ENCODE measurements around the gene RORC. TPM values are rescaled to one million over a fixed set of nuclear protein-coding genes. Genes with fewer than 3 reads are reported as not detected.
A peak's percentile ranks its signal among the peaks of the same experiment; 100 is the strongest.

Gene RORC
- total RNA-seq, 1 experiment from 2014 or later, result 1.3 TPM

DNA sequence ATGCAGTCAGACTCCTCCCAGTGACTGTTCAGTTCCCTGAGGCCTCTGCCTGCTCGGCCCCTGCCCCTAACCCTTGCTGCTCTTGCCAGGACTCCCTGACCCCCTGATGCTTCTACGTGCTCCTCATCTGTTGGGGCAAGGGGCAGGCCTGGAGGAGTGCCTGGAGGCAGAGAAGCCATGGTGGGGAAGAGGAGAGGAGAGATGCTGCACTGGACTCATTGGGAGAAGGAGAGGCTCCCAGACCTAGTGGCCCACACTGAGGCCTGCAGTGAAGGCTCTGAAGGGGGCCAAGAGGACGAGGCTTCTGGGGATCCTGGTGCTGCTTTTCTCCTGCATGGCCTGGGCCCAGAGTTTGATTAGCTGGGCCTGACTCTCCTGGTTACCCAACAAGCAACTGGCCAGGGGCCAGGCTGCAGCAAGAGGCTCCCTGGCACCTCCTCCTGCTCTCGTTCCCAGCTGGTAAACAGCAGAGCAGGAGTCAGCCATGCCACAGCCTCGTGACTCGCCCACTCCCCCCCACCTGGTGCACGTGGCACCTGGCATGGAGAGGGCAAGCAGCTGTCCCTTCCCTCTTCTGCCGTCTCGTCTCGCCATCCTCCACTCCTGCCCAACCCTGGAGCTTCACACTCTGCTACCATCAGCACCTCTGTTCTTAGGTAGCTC lies 847 bp upstream of the RORC start:
- no peaks in the 10 kb centered on the region for H3K79me2 ChIP-seq (ENCODE audit: insufficient read depth, low read length)
- BruUV-seq (replicated peaks), result no TSS peak
- H3K4me2 ChIP-seq (ENCODE audit: low read length), result no peak overlapping the region
- no peak overlapping the region for H3K4me3 ChIP-seq (replicated peaks in 1 of 2; ENCODE audit: low read depth in 1 of 2, low read length in 2 of 2)
- H2AFZ ChIP-seq (ENCODE audit: low read depth, low read length, poor library complexity, severe bottlenecking), result no peak overlapping the region
- DNase-seq (ENCODE audit: low read depth, low spot score) (no peak), ATAC-seq (no peak)
- POLR2A ChIA-PET, result no interaction called here
- CTCF ChIA-PET, result no interaction called here
- TF ChIP-seq FOSL1 (IDR thresholded peaks at IDR 0.05; ENCODE audit: low read depth) (no peak), SP1 (IDR thresholded peaks at IDR 0.05; ENCODE audit: low read depth) (peak; percentile 29; the same call in 1 of the 2 replicates)
- TF ChIP-seq, protein P1, sequence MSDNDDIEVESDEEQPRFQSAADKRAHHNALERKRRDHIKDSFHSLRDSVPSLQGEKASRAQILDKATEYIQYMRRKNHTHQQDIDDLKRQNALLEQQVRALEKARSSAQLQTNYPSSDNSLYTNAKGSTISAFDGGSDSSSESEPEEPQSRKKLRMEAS (IDR thresholded peaks at IDR 0.05), result peak; percentile 93
- no peaks in the 10 kb centered on the region for H3K9me2 ChIP-seq (ENCODE audit: insufficient read depth)
- intact Hi-C loops (cut with micrococcal nuclease), result no loop called here
- H3K36me3 ChIP-seq (ENCODE audit: control insufficient read depth in 1 of 2, insufficient read depth in 2 of 2, low read length in 2 of 2), result no peaks in the 10 kb centered on the region
- H4K20me1 ChIP-seq (ENCODE audit: insufficient read depth), result no peaks in the 10 kb centered on the region
- RAD21 ChIA-PET (ENCODE audit: low non-redundant PET in 1 of 2, low total read pairs in 2 of 2, uncharacterized antibody in 2 of 2, unreplicated experiment in 2 of 2), result no interaction called here
- H3K9me3 ChIP-seq (ENCODE audit: control insufficient read depth in 1 of 2, insufficient read depth in 1 of 2, low read depth in 1 of 2, low read length in 2 of 2), result no peaks in the 10 kb centered on the region
- H3K4me1 ChIP-seq (ENCODE audit: control insufficient read depth in 1 of 2, insufficient read depth in 2 of 2, low read length in 2 of 2), result peaks cover 17 to 55% of the 10 kb centered on the region in 2 experiments
- no peak overlapping the region for H3K9ac ChIP-seq (ENCODE audit: low read length)
- no peak overlapping the region for H3K27ac ChIP-seq (ENCODE audit: low read depth, low read length)
- no peaks in the 10 kb centered on the region for H3K27me3 ChIP-seq (ENCODE audit: insufficient read depth, low read length)

DNA sequence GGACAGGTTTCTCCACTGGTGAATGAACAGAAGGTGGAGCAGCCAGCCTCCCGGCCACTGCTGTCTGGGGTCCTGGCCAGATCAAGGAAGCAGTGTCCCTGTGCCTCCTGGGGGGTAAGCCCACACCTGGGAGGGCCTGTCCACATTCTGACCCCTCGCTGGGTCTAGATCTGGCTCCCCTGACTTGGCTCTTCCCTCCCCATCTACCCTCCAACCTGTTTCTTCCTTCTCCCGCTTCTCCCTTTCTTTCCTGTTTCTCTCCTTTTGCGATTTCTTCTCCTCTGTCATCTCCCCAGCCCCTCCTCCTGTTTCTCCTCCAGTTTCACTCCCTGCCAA lies 378 bp downstream of the RORC start:
- intact Hi-C loops (cut with micrococcal nuclease), result no loop called here
- Histone ChIP-seq H3K79me2 (ENCODE audit: insufficient read depth, low read length) (no peaks in the 10 kb centered on the region), H3K4me3 (replicated peaks in 1 of 2; ENCODE audit: low read depth in 1 of 2, low read length in 2 of 2) (peak overlapping the region; percentile 17 to 29; a peak in 1 of 4 replicates), H3K4me1 (ENCODE audit: control insufficient read depth in 1 of 2, insufficient read depth in 2 of 2, low read length in 2 of 2) (peaks cover 20 to 46% of the 10 kb centered on the region in 2 experiments), H3K9me2 (ENCODE audit: insufficient read depth) (no peaks in the 10 kb centered on the region), H4K20me1 (ENCODE audit: insufficient read depth) (no peaks in the 10 kb centered on the region), H2AFZ (ENCODE audit: low read depth, low read length, poor library complexity, severe bottlenecking) (no peak overlapping the region), H3K27me3 (ENCODE audit: insufficient read depth, low read length) (no peaks in the 10 kb centered on the region), H3K9me3 (ENCODE audit: control insufficient read depth in 1 of 2, insufficient read depth in 1 of 2, low read depth in 1 of 2, low read length in 2 of 2) (no peaks in the 10 kb centered on the region), H3K9ac (ENCODE audit: low read length) (0 out of 2 replicates have a peak overlapping the region, but pooled peaks have one; percentile 29), H3K27ac (ENCODE audit: low read depth, low read length) (peak overlapping the region; percentile 36; the same call in 1 of the 2 replicates), H3K36me3 (ENCODE audit: control insufficient read depth in 1 of 2, insufficient read depth in 2 of 2, low read length in 2 of 2) (no peaks in the 10 kb centered on the region), H3K4me2 (ENCODE audit: low read length) (peak overlapping the region; percentile 67)
- ChIA-PET CTCF (interaction anchor here (0.6 to 1.6 kb wide), 3 partner anchors 11 to 170 kb away, joined by 3 to 5 read pairs (median 5); no protein-coding TSS in a partner anchor), POLR2A (interaction anchor here (1.3 kb wide), 1 partner anchor 11 kb away, joined by 4 read pairs; no protein-coding TSS in a partner anchor), RAD21 (ENCODE audit: low non-redundant PET in 1 of 2, low total read pairs in 2 of 2, uncharacterized antibody in 2 of 2, unreplicated experiment in 2 of 2) (interaction anchor here in 1 of 2 experiments (0.6 kb wide), 1 partner anchor 292 kb away, joined by 4 read pairs; no protein-coding TSS in a partner anchor)
- no peak for ATAC-seq
- BruUV-seq (replicated peaks), result TSS peak; percentile 56
- no peak for DNase-seq (ENCODE audit: low read depth, low spot score)
- TF ChIP-seq, protein P2, sequence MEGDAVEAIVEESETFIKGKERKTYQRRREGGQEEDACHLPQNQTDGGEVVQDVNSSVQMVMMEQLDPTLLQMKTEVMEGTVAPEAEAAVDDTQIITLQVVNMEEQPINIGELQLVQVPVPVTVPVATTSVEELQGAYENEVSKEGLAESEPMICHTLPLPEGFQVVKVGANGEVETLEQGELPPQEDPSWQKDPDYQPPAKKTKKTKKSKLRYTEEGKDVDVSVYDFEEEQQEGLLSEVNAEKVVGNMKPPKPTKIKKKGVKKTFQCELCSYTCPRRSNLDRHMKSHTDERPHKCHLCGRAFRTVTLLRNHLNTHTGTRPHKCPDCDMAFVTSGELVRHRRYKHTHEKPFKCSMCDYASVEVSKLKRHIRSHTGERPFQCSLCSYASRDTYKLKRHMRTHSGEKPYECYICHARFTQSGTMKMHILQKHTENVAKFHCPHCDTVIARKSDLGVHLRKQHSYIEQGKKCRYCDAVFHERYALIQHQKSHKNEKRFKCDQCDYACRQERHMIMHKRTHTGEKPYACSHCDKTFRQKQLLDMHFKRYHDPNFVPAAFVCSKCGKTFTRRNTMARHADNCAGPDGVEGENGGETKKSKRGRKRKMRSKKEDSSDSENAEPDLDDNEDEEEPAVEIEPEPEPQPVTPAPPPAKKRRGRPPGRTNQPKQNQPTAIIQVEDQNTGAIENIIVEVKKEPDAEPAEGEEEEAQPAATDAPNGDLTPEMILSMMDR (IDR thresholded peaks at IDR 0.05 in 2 of 3, conservative IDR thresholded peaks at IDR 0.05 in 1 of 3; ENCODE audit: borderline replicate concordance in 1 of 3, insufficient read depth in 1 of 3, low read depth in 2 of 3, low read length in 2 of 3), result no peak
- no peak for TF ChIP-seq FOSL1 (IDR thresholded peaks at IDR 0.05; ENCODE audit: low read depth)
- no peak for TF ChIP-seq YY1 (IDR thresholded peaks at IDR 0.05; ENCODE audit: extremely low read depth, insufficient replicate concordance, low read depth, low read length)
- no peak for TF ChIP-seq POLR2A (IDR thresholded peaks at IDR 0.05; ENCODE audit: borderline replicate concordance, extremely low read depth, insufficient read depth, insufficient read length)
- no peak for TF ChIP-seq CEBPB (IDR thresholded peaks at IDR 0.05; ENCODE audit: low read depth)
- TF ChIP-seq SRF (IDR thresholded peaks at IDR 0.05; ENCODE audit: low read depth), result no peak
- TF ChIP-seq JUND (IDR thresholded peaks at IDR 0.05), result no peak
- TF ChIP-seq EZH2 (IDR thresholded peaks at IDR 0.05), result no peak
- TF ChIP-seq, protein P3, sequence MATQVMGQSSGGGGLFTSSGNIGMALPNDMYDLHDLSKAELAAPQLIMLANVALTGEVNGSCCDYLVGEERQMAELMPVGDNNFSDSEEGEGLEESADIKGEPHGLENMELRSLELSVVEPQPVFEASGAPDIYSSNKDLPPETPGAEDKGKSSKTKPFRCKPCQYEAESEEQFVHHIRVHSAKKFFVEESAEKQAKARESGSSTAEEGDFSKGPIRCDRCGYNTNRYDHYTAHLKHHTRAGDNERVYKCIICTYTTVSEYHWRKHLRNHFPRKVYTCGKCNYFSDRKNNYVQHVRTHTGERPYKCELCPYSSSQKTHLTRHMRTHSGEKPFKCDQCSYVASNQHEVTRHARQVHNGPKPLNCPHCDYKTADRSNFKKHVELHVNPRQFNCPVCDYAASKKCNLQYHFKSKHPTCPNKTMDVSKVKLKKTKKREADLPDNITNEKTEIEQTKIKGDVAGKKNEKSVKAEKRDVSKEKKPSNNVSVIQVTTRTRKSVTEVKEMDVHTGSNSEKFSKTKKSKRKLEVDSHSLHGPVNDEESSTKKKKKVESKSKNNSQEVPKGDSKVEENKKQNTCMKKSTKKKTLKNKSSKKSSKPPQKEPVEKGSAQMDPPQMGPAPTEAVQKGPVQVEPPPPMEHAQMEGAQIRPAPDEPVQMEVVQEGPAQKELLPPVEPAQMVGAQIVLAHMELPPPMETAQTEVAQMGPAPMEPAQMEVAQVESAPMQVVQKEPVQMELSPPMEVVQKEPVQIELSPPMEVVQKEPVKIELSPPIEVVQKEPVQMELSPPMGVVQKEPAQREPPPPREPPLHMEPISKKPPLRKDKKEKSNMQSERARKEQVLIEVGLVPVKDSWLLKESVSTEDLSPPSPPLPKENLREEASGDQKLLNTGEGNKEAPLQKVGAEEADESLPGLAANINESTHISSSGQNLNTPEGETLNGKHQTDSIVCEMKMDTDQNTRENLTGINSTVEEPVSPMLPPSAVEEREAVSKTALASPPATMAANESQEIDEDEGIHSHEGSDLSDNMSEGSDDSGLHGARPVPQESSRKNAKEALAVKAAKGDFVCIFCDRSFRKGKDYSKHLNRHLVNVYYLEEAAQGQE (IDR thresholded peaks at IDR 0.05; ENCODE audit: low read depth), result no peak
- TF ChIP-seq SP1 (IDR thresholded peaks at IDR 0.05; ENCODE audit: low read depth), result no peak
- no peak for TF ChIP-seq TCF7L2 (IDR thresholded peaks at IDR 0.05; ENCODE audit: borderline replicate concordance, extremely low read depth, insufficient read depth, insufficient read length)
- TF ChIP-seq ELF1 (IDR thresholded peaks at IDR 0.05; ENCODE audit: borderline replicate concordance, low read depth), result no peak
- TF ChIP-seq EGR1 (IDR thresholded peaks at IDR 0.05; ENCODE audit: low read depth), result no peak
- no peak for TF ChIP-seq ZFX (IDR thresholded peaks at IDR 0.05)
